HCT116 (cell line): ENCODE results near the gene ARL15. TPM values are rescaled to one million over a fixed set of nuclear protein-coding genes. Genes with fewer than 3 reads are reported as not detected.

Experiments
- ATAC-seq: fragments of 200-7000 bp; cut with Tn5 transposase; 2 replicates; pipeline ENCODE4 v1.9.1; 2020; ENCODE audit warnings: mild to moderate bottlenecking, moderate library complexity
- BruUV-seq: library from RNA; stranded (reverse); fragments of 400-500 nt; replicated peaks from 2 replicates; lab custom pipeline; 2021; lab: Mats Ljungman, UMichigan
- CTCF ChIA-PET: fragments of 300-600 bp; sonication (Branson Sonifier 250); formaldehyde crosslinking; loops from one replicate; lab custom pipeline; 2021; ENCODE audit warnings: antibody characterized with exemption; lab: Charles Lee
- POLR2A ChIA-PET: fragments of 300-600, 350-600 bp; sonication (Branson Sonifier 250); formaldehyde crosslinking; loops from one replicate; lab custom pipeline; 2021; ENCODE audit warnings: antibody characterized with exemption; lab: Charles Lee
- RAD21 ChIA-PET, 2 experiments: fragments of 300-600 bp; sonication (Branson Sonifier 250); formaldehyde crosslinking; loops; one replicate each; lab custom pipeline; 2023; ENCODE audit warnings: low total read pairs in 2 of 2; ENCODE audit not compliant: uncharacterized antibody in 2 of 2, unreplicated experiment in 2 of 2, low non-redundant PET in 1 of 2; lab: Charles Lee
- DNase-seq: peaks from one replicate; pipeline ENCODE4 v3.0.0-alpha.2; 2010; ENCODE audit warnings: low read depth, low spot score
- H2AFZ ChIP-seq: fragments of 200-600 bp; shearing (Covaris generic), sonication (generic); 2 replicates; pipeline ENCODE4 v1.6.1; 2017; ENCODE audit warnings: low read depth, mixed run types, mixed read lengths, antibody characterized with exemption, low read length; ENCODE audit not compliant: poor library complexity, severe bottlenecking
- H3K27ac ChIP-seq: 2 replicates; pipeline ENCODE4 v1.5.1; 2012; ENCODE audit warnings: low read depth, low read length
- H3K27me3 ChIP-seq: fragments of 200-600 bp; sonication (generic); 2 replicates; pipeline ENCODE4 v1.6.1; 2016; ENCODE audit warnings: mixed run types, low read length, mixed read lengths; ENCODE audit not compliant: insufficient read depth
- H3K36me3 ChIP-seq, 2 experiments: fragments of 200-500 bp in 1 of 2; fragments of 200-600 bp in 1 of 2; sonication (Bioruptor generic) in 1 of 2; sonication (generic) in 1 of 2; 2 replicates each; pipeline versions ENCODE4 v1.5.1 to v1.6.1; 2014 to 2016; ENCODE audit warnings: low read length in 2 of 2, inconsistent platforms in 1 of 2, mixed read lengths in 1 of 2, mixed run types in 1 of 2; ENCODE audit not compliant: insufficient read depth in 2 of 2, control insufficient read depth in 1 of 2
- H3K4me1 ChIP-seq, 2 experiments: fragments of 200-600 bp in 1 of 2; sonication (generic) in 1 of 2; 2 replicates each; pipeline versions ENCODE4 v1.5.1 to v1.6.1; 2012 to 2017; ENCODE audit warnings: low read length in 2 of 2, inconsistent platforms in 1 of 2, mild to moderate bottlenecking in 1 of 2, mixed read lengths in 1 of 2, mixed run types in 1 of 2, moderate library complexity in 1 of 2; ENCODE audit not compliant: insufficient read depth in 2 of 2, control insufficient read depth in 1 of 2
- H3K4me2 ChIP-seq: fragments of 200-600 bp; sonication (generic); 2 replicates; pipeline ENCODE4 v1.6.1; 2017; ENCODE audit warnings: mixed run types, low read length, mixed read lengths
- H3K4me3 ChIP-seq, 2 experiments: fragments of 200-600 bp in 1 of 2; sonication (generic) in 1 of 2; replicated peaks in 1 of 2; 2 replicates each; pipeline ENCODE4 v1.5.1; 2011 to 2016; ENCODE audit warnings: low read length in 2 of 2, control low read depth in 1 of 2, low read depth in 1 of 2, mild to moderate bottlenecking in 1 of 2, mixed read lengths in 1 of 2, mixed run types in 1 of 2
- H3K79me2 ChIP-seq: fragments of 200-600 bp; sonication (generic); 2 replicates; pipeline ENCODE4 v1.6.1; 2017; ENCODE audit warnings: mild to moderate bottlenecking, mixed run types, low read length, moderate library complexity, mixed read lengths; ENCODE audit not compliant: insufficient read depth
- H3K9ac ChIP-seq: fragments of 200-600 bp; sonication (generic); 2 replicates; pipeline ENCODE4 v1.6.1; 2016; ENCODE audit warnings: low read length, mixed read lengths
- H3K9me2 ChIP-seq: fragments of 200-600 bp; sonication (generic), shearing (Covaris generic); 2 replicates; pipeline ENCODE4 v1.6.1; 2017; ENCODE audit warnings: mixed run types, mild to moderate bottlenecking, moderate library complexity; ENCODE audit not compliant: insufficient read depth
- H3K9me3 ChIP-seq, 2 experiments: fragments of 200-500 bp in 1 of 2; fragments of 200-600 bp in 1 of 2; sonication (Bioruptor generic) in 1 of 2; sonication (generic) in 1 of 2; 2 replicates each; pipeline ENCODE4 v1.6.1; 2014 to 2017; ENCODE audit warnings: low read length in 2 of 2, mixed read lengths in 2 of 2, inconsistent platforms in 1 of 2, low read depth in 1 of 2, mild to moderate bottlenecking in 1 of 2, mixed run types in 1 of 2, moderate library complexity in 1 of 2; ENCODE audit not compliant: control insufficient read depth in 1 of 2, insufficient read depth in 1 of 2
- H4K20me1 ChIP-seq: fragments of 200-600 bp; sonication (generic), shearing (Covaris generic); 2 replicates; pipeline ENCODE4 v1.6.1; 2017; ENCODE audit warnings: mixed run types, mild to moderate bottlenecking, moderate library complexity; ENCODE audit not compliant: insufficient read depth
- CBX3 ChIP-seq: IDR thresholded peaks from 2 replicates; pipeline ENCODE4 v1.6.1; 2012; ENCODE audit warnings: low read depth
- EGR1 ChIP-seq: IDR thresholded peaks from 2 replicates; pipeline ENCODE4 v1.6.1; 2012; ENCODE audit warnings: low read depth
- MAX ChIP-seq: IDR thresholded peaks from 2 replicates; pipeline ENCODE4 v1.6.1; 2012
- REST ChIP-seq: IDR thresholded peaks from 2 replicates; pipeline ENCODE4 v1.6.1; 2012; ENCODE audit warnings: low read depth
- SP1 ChIP-seq: IDR thresholded peaks from 2 replicates; pipeline ENCODE4 v1.6.1; 2012; ENCODE audit warnings: low read depth
- intact Hi-C: fragments of 100-400 bp; cut with micrococcal nuclease; formaldehyde crosslinking; loops from 2 replicates; pipeline ENCODE4 v1.10.0; 2022
- total RNA-seq: library from RNA; stranded (reverse); gene quantifications from one replicate; pipeline ENCODE4 v1.2.1, GENCODE V29; 2021; ENCODE audit not compliant: unreplicated experiment

Gene ARL15
- total RNA-seq, 1 experiment from 2014 or later = 15.0 TPM

DNA sequence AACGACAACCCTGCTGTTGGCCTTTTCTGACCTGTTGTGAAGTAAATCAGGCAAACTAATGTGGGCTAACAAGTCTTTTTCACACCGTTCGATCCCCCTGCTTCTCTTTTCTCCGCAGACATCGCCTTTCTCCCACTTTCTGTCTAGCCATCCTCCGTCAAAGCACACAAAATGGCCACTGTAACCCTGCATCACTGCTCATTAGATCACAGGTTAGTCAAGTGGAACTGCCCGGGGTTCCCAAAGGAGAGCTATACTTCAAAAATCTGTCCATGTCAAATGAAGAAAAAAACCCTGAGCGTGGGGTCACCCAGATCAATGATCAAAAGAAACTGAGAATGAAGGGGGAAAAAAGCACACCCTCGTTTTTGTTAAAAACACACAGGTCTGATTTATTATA is 212.1 kb downstream of the ARL15 start:
- DNase-seq = no peak
- RAD21 ChIA-PET = no interaction called here
- Histone ChIP-seq H3K4me3 (no peak overlapping the region), H3K27ac (no peak overlapping the region), H3K9me2 (no peaks in the 10 kb centered on the region), H4K20me1 (no peaks in the 10 kb centered on the region), H2AFZ (no peak overlapping the region), H3K27me3 (no peaks in the 10 kb centered on the region), H3K4me2 (no peak overlapping the region), H3K79me2 (no peaks in the 10 kb centered on the region), H3K9me3 (no peaks in the 10 kb centered on the region), H3K4me1 (no peaks in the 10 kb centered on the region), H3K36me3 (no peaks in the 10 kb centered on the region), H3K9ac (no peak overlapping the region)
- no peak for ATAC-seq
- no TSS peak for BruUV-seq
- TF ChIP-seq REST (no peak), SP1 (no peak), MAX (no peak), CBX3 (no peak), EGR1 (no peak)
- POLR2A ChIA-PET = no interaction called here
- CTCF ChIA-PET = no interaction called here
- intact Hi-C loops = no loop called here

DNA sequence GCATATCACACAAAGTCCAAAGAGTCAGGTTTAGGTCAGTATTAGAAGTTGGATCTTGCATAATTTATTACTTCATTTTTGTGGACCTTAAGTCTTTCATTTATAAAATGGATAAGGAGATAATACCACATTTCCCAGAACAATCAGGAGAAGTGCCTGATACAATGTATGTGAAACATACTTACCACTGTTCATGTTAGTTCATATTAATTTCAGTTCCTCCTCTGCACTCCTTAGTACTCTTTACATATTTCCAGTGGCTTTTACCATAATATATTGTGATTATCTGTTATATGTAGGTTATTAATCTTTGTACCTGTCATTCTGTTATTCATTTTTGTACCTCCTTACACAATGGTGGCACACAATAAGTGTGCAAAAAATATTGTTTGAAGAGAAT is 214.4 kb downstream of the ARL15 start:
- intact Hi-C loops = no loop called here

More for the DNA sequence above, 214.4 kb downstream of the ARL15 start:
- DNase-seq = no peak
- no peak for TF ChIP-seq MAX
- no peaks in the 10 kb centered on the region for H3K27me3 ChIP-seq
- no peak overlapping the region for H3K4me3 ChIP-seq
- H4K20me1 ChIP-seq = no peaks in the 10 kb centered on the region
- ChIA-PET POLR2A (no interaction called here), RAD21 (no interaction called here), CTCF (no interaction called here)
- BruUV-seq = no TSS peak
- no peak overlapping the region for H3K27ac ChIP-seq
- H3K4me1 ChIP-seq = peaks cover 1 to 2% of the 10 kb centered on the region in 2 experiments; a peak in 1 of 4 replicates
- H3K9ac ChIP-seq = no peak overlapping the region
- no peak overlapping the region for H3K4me2 ChIP-seq
- no peaks in the 10 kb centered on the region for H3K79me2 ChIP-seq
- H2AFZ ChIP-seq = no peak overlapping the region
- no peak for ATAC-seq
- H3K9me2 ChIP-seq = no peaks in the 10 kb centered on the region
- no peaks in the 10 kb centered on the region for H3K36me3 ChIP-seq
- H3K9me3 ChIP-seq = no peaks in the 10 kb centered on the region
